H1 (cell line): Measurements from ENCODE around the gene SUCLG2. TPM values are rescaled to one million over a fixed set of nuclear protein-coding genes. Genes with fewer than 3 reads are reported as not detected.

Experiments
- ATF3 ChIP-seq: IDR thresholded peaks from 2 replicates; pipeline ENCODE4 v1.6.1; 2011; ENCODE audit warnings: low read depth, mild to moderate bottlenecking, low read length; ENCODE audit not compliant: insufficient read depth
- POLR2A ChIP-seq, 2 experiments: IDR thresholded peaks; 1 replicate in 1 of 2; 2 replicates in 1 of 2; pipeline ENCODE4 v1.6.1; 2011; ENCODE audit warnings: low read depth in 2 of 2, low read length in 2 of 2, mild to moderate bottlenecking in 2 of 2; ENCODE audit errors: control extremely low read depth in 1 of 2
- POU5F1 ChIP-seq: IDR thresholded peaks from 2 replicates; pipeline ENCODE4 v1.6.1; 2011; ENCODE audit warnings: low read depth, mild to moderate bottlenecking, low read length, moderate library complexity
- RAD21 ChIP-seq, 2 experiments: IDR thresholded peaks in 1 of 2; conservative IDR thresholded peaks in 1 of 2; 2 replicates each; pipeline ENCODE4 v1.6.1; 2011; ENCODE audit warnings: low read depth in 2 of 2, low read length in 2 of 2, improper control_type of control experiment in 1 of 2, inconsistent platforms in 1 of 2, mild to moderate bottlenecking in 1 of 2, moderate library complexity in 1 of 2
- SUZ12 ChIP-seq: fragments of 200-600 bp; sonication (generic); IDR thresholded peaks from 2 replicates; pipeline ENCODE4 v1.6.1; 2012; ENCODE audit warnings: mild to moderate bottlenecking, inconsistent platforms, low read length, moderate library complexity, mixed read lengths
- polyA plus RNA-seq, 7 experiments: library from polyadenylated mRNA; depleted of rRNA in 3 of 7; stranded (reverse) in 5 of 7; unstranded in 2 of 7; fragments of >200 nt in 5 of 7; fragments of 200-250 nt in 2 of 7; gene quantifications; 1 replicate in 5 of 7; 2 replicates in 1 of 7; 4 replicates in 1 of 7; pipeline versions ENCODE4 v1.2.1 to v1.2.3, GENCODE V29; 2011 to 2013; ENCODE audit warnings: missing spikeins in 2 of 7, mixed read lengths in 2 of 7
- total RNA-seq: library from RNA; stranded (reverse); fragmentation: NEBNext Ultra II Directional; extraction: Animal tissue kit (Norgen Biotek cat#: 25700); gene quantifications from 2 replicates; pipeline ENCODE4 v1.2.1, GENCODE V29; 2021

Gene SUCLG2
- total and polyA plus RNA-seq, 2 of the 8 experiments (the other 6 are each of a cell fraction or from before 2014, with no cell fraction given): 12.9 to 46.2 TPM

- TF ChIP-seq ATF3 (no peak), SUZ12 (no peak), POLR2A (IDR thresholded peaks at IDR 0.05; ENCODE audit: control extremely low read depth in 1 of 2, low read depth in 2 of 2, low read length in 2 of 2) (no peak), RAD21 (IDR thresholded peaks at IDR 0.05 in 1 of 2, conservative IDR thresholded peaks at IDR 0.05 in 1 of 2; ENCODE audit: low read depth in 2 of 2, low read length in 2 of 2) (no peak), POU5F1 (no peak)
These were observed 12.2 kb downstream of the SUCLG2 start (continued) for GRCh38 chr3:67642190-67642589.
